ENCODE results near the gene GLT1D1. TPM values are rescaled to one million over a fixed set of nuclear protein-coding genes. Genes with fewer than 3 reads are reported as not detected.

Gene GLT1D1
- total RNA-seq, 4 donors from 2014 or later, result 0.26 to 3.6 (median 2.9) TPM; not detected in 1

DNA sequence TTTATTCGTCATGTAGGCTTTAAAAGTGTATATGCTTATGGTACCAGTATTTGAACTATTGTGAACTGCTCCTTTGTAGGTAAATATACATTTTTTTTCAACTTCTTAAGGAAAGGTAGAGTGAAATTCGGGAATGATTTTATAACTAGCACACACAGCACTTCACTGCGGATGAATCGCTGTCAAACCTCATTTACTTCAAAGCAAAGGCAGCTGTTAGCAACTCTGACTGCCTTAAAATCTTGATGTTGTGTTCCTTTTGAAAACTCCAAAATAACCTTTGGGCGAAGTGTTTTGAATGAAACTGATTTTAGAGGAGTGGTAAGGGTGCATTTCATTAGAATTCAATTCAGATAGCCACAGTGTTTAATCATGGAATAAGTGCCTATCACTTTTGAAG, 95.8 kb downstream of the GLT1D1 start:
- TF ChIP-seq, protein P1, sequence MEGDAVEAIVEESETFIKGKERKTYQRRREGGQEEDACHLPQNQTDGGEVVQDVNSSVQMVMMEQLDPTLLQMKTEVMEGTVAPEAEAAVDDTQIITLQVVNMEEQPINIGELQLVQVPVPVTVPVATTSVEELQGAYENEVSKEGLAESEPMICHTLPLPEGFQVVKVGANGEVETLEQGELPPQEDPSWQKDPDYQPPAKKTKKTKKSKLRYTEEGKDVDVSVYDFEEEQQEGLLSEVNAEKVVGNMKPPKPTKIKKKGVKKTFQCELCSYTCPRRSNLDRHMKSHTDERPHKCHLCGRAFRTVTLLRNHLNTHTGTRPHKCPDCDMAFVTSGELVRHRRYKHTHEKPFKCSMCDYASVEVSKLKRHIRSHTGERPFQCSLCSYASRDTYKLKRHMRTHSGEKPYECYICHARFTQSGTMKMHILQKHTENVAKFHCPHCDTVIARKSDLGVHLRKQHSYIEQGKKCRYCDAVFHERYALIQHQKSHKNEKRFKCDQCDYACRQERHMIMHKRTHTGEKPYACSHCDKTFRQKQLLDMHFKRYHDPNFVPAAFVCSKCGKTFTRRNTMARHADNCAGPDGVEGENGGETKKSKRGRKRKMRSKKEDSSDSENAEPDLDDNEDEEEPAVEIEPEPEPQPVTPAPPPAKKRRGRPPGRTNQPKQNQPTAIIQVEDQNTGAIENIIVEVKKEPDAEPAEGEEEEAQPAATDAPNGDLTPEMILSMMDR (IDR thresholded peaks at IDR 0.05), result no peak
- TF ChIP-seq POLR2A (IDR thresholded peaks at IDR 0.05), result no peak
- no peaks in the 10 kb centered on the region for H3K4me1 ChIP-seq
- H3K9me3 ChIP-seq, result no peaks in the 10 kb centered on the region
- no peak overlapping the region for H3K4me3 ChIP-seq
- intact Hi-C loops (cut with DNase I; ENCODE audit: low total_unique reads), result no loop called here
- no peaks in the 10 kb centered on the region for H3K36me3 ChIP-seq
- DNase-seq, result no peak
- H3K27me3 ChIP-seq, result no peaks in the 10 kb centered on the region
- no peak overlapping the region for H3K27ac ChIP-seq

DNA sequence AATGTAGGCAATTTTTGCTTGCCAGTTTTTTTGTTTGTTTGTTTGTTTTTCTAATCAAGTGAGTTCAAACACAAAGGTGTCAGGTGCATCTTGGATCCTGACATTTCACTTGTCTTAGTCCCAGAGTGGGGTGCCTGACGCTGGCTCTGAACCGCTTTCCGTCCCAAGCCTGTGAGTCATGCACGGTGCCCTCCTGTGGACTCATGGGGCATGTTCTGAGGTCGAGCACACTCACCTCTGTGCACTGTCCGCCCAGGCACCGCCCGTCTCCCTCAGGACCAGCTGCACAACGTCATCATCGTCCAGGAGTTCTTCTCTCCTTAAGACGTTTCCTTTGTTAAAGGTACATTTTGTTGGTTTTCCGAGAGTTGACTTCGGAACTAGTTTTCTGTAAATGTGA, 98.2 kb downstream of the GLT1D1 start:
- no peak for DNase-seq
- no peaks in the 10 kb centered on the region for H3K9me3 ChIP-seq
- H3K27ac ChIP-seq, result no peak overlapping the region
- H3K4me1 ChIP-seq, result no peaks in the 10 kb centered on the region
- no peaks in the 10 kb centered on the region for H3K27me3 ChIP-seq
- no peak overlapping the region for H3K4me3 ChIP-seq
- no peaks in the 10 kb centered on the region for H3K36me3 ChIP-seq
- intact Hi-C loops (cut with DNase I; ENCODE audit: low total_unique reads), result no loop called here
- TF ChIP-seq, protein P1 (IDR thresholded peaks at IDR 0.05), result no peak
- TF ChIP-seq POLR2A (IDR thresholded peaks at IDR 0.05), result no peak

DNA sequence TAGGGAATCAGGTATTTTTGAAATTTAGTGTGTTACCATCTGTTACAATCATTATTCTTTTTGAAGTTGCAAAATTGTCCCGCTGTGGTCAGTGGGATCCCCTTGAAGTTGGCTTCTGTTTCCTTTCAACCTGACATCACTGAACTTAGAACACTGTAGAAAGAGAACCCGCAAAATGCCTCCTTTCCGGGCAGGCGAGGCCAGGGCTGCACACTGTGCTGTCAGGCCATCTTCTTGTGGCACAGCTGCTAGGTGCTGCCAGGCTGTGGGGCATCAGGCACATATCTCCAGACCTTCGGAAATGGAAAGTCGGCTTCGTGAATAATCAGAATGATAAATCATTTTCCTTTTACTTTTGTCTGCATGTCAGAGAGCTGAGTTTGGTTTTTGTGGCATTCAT, 103.5 kb downstream of the GLT1D1 start:
- no peak for DNase-seq
- Histone ChIP-seq H3K27me3 (no peaks in the 10 kb centered on the region), H3K4me3 (no peak overlapping the region), H3K9me3 (no peaks in the 10 kb centered on the region), H3K27ac (no peak overlapping the region), H3K4me1 (no peaks in the 10 kb centered on the region), H3K36me3 (no peaks in the 10 kb centered on the region)
- TF ChIP-seq, protein P1 (IDR thresholded peaks at IDR 0.05), result no peak
- TF ChIP-seq POLR2A (IDR thresholded peaks at IDR 0.05), result no peak
- intact Hi-C loops (cut with DNase I; ENCODE audit: low total_unique reads), result no loop called here

DNA sequence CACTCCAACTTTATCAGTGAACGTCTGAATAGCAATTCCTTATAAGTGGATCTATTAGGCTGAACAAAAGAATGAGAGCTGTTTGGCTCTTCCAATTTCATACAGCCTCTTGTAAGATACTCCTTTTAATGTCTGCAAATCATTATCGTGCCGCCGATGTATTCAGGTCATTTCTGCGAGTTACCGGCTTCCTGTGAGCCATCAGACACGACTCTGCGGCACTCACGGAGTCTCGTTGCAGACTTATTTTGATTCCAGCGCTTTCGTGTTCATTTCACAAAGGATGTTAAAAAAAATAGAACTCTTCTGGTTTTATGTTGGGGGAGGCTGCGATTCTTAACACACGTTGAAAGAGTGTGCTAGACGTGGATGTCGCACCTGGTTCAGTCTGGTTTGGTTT, 106.6 kb downstream of the GLT1D1 start:
- Histone ChIP-seq H3K27me3 (no peaks in the 10 kb centered on the region), H3K27ac (no peak overlapping the region), H3K4me3 (no peak overlapping the region), H3K36me3 (no peaks in the 10 kb centered on the region), H3K9me3 (no peaks in the 10 kb centered on the region), H3K4me1 (no peaks in the 10 kb centered on the region)
- intact Hi-C loops (cut with DNase I; ENCODE audit: low total_unique reads), result no loop called here
- TF ChIP-seq, protein P1 (IDR thresholded peaks at IDR 0.05), result no peak
- no peak for TF ChIP-seq POLR2A (IDR thresholded peaks at IDR 0.05)
- DNase-seq, result no peak

DNA sequence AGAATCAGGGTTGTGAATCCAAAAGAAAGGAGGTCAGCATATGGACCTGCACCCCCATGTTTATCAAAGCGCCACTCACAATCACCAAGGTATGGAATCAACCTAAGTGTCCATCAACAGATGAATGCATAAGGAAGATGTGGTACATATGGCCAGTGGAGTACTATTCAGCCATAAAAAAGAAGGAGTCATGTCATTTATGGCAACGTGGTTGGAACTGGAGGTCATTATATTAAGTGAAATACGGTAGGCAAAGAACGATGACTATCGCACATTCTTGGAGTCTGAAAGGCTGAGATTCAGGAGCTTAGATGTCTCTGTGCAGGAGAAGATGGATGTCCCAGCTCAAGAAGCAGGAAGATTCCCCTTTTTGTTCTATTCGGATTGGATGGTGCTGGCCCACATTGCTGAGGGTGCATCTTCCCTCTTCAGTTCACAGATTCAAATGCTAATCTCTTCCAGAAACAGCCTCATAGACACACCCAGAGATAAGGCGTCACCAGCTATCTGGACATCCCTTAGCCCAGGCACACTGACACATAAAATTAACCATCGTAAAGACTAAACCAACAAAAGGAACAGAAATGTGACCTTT, 108.1 kb downstream of the GLT1D1 start:
- TF ChIP-seq, protein P1 (IDR thresholded peaks at IDR 0.05), result no peak
- TF ChIP-seq POLR2A (IDR thresholded peaks at IDR 0.05), result no peak
- no peaks in the 10 kb centered on the region for H3K36me3 ChIP-seq
- H3K27me3 ChIP-seq, result no peaks in the 10 kb centered on the region
- DNase-seq, result no peak
- no peaks in the 10 kb centered on the region for H3K4me1 ChIP-seq
- H3K9me3 ChIP-seq, result no peaks in the 10 kb centered on the region
- no peak overlapping the region for H3K27ac ChIP-seq
- H3K4me3 ChIP-seq, result no peak overlapping the region
- intact Hi-C loops (cut with DNase I; ENCODE audit: low total_unique reads), result no loop called here

All from uterus (tissue), 4 donors.